Stomach (tissue), 9 donors: ENCODE measurements around the gene SLC26A3. TPM values are rescaled to one million over a fixed set of nuclear protein-coding genes. Genes with fewer than 3 reads are reported as not detected.

Source experiments
- DNase-seq, 2 donors: peaks; one replicate each; pipeline versions ENCODE4 v3.0.0 to v3.0.0-alpha.2; 2013 to 2019
- H3K27ac ChIP-seq, 5 donors: fragments of 200-600 bp in 4 of 5; sonication (generic) in 4 of 5; one replicate each; pipeline ENCODE4 v1.5.1; 2013 to 2019; ENCODE audit warnings: mild to moderate bottlenecking in 1 of 5, moderate library complexity in 1 of 5
- H3K27me3 ChIP-seq, 3 donors: fragments of 200-600 bp; sonication (generic); one replicate each; pipeline ENCODE4 v1.5.1; 2017 to 2019; ENCODE audit warnings: mixed run types in 1 of 3
- H3K36me3 ChIP-seq, 4 donors: fragments of 200-600 bp; sonication (generic); 1 replicate in 3 of 4; 2 replicates in 1 of 4; pipeline ENCODE4 v1.5.1; 2016 to 2019
- H3K4me1 ChIP-seq, 4 donors: fragments of 200-600 bp; sonication (generic); one replicate each; pipeline ENCODE4 v1.5.1; 2016 to 2019
- H3K4me3 ChIP-seq, 4 donors: fragments of 200-600 bp; sonication (generic) in 3 of 4; one replicate each; pipeline ENCODE4 v1.5.1; 2016 to 2019; ENCODE audit warnings: mild to moderate bottlenecking in 1 of 4
- H3K9me3 ChIP-seq, 4 donors: fragments of 200-600 bp; sonication (generic); one replicate each; pipeline ENCODE4 v1.5.1; 2016 to 2019
- EP300 ChIP-seq: sonication (generic); formaldehyde crosslinking; IDR thresholded peaks from one replicate; pipeline ENCODE4 v1.6.1; 2017; ENCODE audit warnings: antibody characterized with exemption
- POLR2A ChIP-seq, 4 donors: fragments of 450-650 bp; IDR thresholded peaks; one replicate each; pipeline ENCODE4 v1.6.1; 2016; ENCODE audit warnings: antibody characterized with exemption in 4 of 4, control low read depth in 2 of 4, mild to moderate bottlenecking in 1 of 4, moderate library complexity in 1 of 4
- POLR2AphosphoS5 ChIP-seq, 3 donors: sonication (generic); formaldehyde crosslinking; IDR thresholded peaks; one replicate each; pipeline ENCODE4 v1.6.1; 2016; ENCODE audit warnings: antibody characterized with exemption in 3 of 3
- WGBS, 5 donors: extraction: QIAGEN DNeasy Blood & Tissue Kit in 3 of 5; methylation state at CpG; one replicate each; pipeline versions ENCODE4 v1.1.5 to v1.1.7; 2013 to 2018; 5-methylcytosine and 5-hydroxymethylcytosine counted together
- intact Hi-C: fragments of 100-400 bp; cut with DNase I; formaldehyde crosslinking; loops from one replicate; pipeline ENCODE4 v1.15.1; 2023; ENCODE audit warnings: low total_unique reads
- polyA plus RNA-seq, 3 donors: library from polyadenylated mRNA; stranded (reverse); fragments of 200-250 nt; gene quantifications; one replicate each; pipeline ENCODE4 v1.2.3, GENCODE V29; 2013
- total RNA-seq, 5 donors: library from RNA; depleted of rRNA; stranded (reverse); fragments of >200 nt; gene quantifications; one replicate each; pipeline versions ENCODE4 v1.1.0 to v1.2.3, GENCODE V29; 2014 to 2016
- TF ChIP-seq, protein P1 (sequence below), 7 experiments: fragments of 450-650 bp in 4 of 7; fragments of 200-600 bp in 3 of 7; sonication (generic) in 3 of 7; IDR thresholded peaks; one replicate each; pipeline ENCODE4 v1.5.1; 2016 to 2019; ENCODE audit warnings: antibody characterized with exemption in 7 of 7, control low read depth in 2 of 7, mild to moderate bottlenecking in 1 of 7
- donor health status: healthy with polysubstance abuse.
- donor health status: Bipolar disorder and iron deficiency.
- donor health status: healthy.

The SLC26A3 gene
- total and polyA plus RNA-seq, 8 donors: 0.10 to 52.4 (median 2.1) TPM; not detected in 4

DNA sequence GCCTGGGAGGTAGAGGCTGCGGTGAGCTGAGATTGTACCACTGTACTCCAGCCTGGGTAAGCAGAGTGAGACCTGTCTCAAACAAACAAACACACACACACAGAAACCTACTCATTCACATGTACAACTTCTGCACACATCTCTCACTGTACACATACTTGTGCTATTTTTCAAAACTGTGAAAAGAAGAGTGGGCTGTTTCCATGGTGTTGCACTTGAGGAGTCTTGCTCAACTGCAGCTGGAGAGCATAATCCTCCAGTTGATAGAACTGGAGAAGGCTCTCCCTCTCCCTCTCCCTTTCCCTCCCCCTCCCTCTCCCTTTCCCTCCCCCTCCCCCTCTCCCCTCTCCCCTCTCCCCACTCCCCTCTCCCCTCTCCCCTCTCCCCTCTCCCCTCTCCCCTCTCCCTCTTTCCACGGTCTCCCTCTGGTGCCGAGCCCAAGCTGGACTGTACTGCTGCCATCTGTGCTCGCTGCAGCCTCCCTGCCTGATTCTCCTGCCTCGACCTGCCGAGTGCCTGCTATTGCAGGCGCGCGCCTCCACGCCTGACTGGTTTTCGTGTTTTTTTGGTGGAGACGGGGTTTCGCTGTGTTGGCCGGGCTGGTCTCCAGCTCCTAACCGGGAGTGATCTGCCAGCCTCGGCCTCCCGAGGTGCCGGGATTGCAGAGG is 44.3 kb upstream of the SLC26A3 start:
- WGBS, 5 donors: 84 to 100% (median 95%) methylated on average over 7 to 17 of the region's 18 CpGs
- H3K27me3 ChIP-seq: no peaks in the 10 kb centered on the region
- intact Hi-C loops: no loop called here
- no peak overlapping the region for H3K27ac ChIP-seq
- TF ChIP-seq EP300: no peak
- no peak for TF ChIP-seq POLR2AphosphoS5 (IDR thresholded peaks at IDR 0.05)
- TF ChIP-seq, protein P1, sequence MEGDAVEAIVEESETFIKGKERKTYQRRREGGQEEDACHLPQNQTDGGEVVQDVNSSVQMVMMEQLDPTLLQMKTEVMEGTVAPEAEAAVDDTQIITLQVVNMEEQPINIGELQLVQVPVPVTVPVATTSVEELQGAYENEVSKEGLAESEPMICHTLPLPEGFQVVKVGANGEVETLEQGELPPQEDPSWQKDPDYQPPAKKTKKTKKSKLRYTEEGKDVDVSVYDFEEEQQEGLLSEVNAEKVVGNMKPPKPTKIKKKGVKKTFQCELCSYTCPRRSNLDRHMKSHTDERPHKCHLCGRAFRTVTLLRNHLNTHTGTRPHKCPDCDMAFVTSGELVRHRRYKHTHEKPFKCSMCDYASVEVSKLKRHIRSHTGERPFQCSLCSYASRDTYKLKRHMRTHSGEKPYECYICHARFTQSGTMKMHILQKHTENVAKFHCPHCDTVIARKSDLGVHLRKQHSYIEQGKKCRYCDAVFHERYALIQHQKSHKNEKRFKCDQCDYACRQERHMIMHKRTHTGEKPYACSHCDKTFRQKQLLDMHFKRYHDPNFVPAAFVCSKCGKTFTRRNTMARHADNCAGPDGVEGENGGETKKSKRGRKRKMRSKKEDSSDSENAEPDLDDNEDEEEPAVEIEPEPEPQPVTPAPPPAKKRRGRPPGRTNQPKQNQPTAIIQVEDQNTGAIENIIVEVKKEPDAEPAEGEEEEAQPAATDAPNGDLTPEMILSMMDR (IDR thresholded peaks at IDR 0.05): no peak
- TF ChIP-seq POLR2A (IDR thresholded peaks at IDR 0.05): no peak
- no peak overlapping the region for H3K4me3 ChIP-seq
- DNase-seq: no peak
- no peaks in the 10 kb centered on the region for H3K9me3 ChIP-seq
- no peaks in the 10 kb centered on the region for H3K4me1 ChIP-seq
- H3K36me3 ChIP-seq: no peaks in the 10 kb centered on the region

DNA sequence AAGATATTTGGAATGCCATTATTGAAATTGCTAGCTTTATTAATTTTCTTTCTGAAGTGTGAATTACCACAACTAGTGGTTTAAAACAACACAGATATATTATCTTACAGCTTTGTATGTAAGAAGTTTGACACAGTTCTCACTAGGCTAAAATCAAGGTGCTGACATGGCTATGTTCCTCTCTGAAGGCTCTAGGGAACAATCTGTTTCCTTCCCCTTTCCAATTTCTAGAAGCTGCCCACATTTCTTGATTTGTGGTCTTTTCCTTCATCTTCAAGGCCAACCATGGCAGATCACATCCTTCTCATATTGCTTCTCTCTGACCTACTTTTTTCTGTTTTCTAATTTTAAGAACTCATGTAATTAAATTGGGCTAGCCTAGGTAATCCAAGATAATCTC is 43.3 kb upstream of the SLC26A3 start:
- Histone ChIP-seq H3K36me3 (no peaks in the 10 kb centered on the region), H3K27ac (no peak overlapping the region), H3K27me3 (no peaks in the 10 kb centered on the region), H3K9me3 (no peaks in the 10 kb centered on the region), H3K4me3 (no peak overlapping the region), H3K4me1 (no peaks in the 10 kb centered on the region)
- no peak for DNase-seq
- TF ChIP-seq, protein P1 (IDR thresholded peaks at IDR 0.05): no peak
- no peak for TF ChIP-seq POLR2A (IDR thresholded peaks at IDR 0.05)
- TF ChIP-seq EP300: no peak
- no peak for TF ChIP-seq POLR2AphosphoS5 (IDR thresholded peaks at IDR 0.05)
- intact Hi-C loops: no loop called here

DNA sequence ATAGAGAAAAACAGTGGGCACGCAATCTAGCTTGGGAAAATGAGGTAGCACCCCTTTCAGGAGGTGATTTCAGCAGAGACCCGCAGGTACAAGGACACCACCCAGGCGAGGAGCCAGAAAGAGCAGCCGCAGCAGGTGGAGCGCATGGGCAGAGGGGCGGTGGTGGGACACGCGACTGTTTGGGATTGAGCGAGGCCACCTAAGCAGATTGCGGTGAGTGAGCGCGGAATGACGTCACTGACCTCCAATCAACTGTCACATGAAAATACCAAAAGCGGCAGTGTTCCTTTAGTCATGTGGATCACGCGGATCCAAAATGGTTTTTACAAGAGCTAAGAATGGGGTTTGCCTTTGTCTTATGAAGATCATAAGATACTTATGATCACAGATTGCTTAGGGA is 40.2 kb upstream of the SLC26A3 start:
- intact Hi-C loops: no loop called here
- DNase-seq: no peak

GRCh38 chr7:107842213-107842612 is 39.2 kb upstream of the SLC26A3 start:
- no peaks in the 10 kb centered on the region for H3K36me3 ChIP-seq
- no peak for TF ChIP-seq EP300
- TF ChIP-seq, protein P1 (IDR thresholded peaks at IDR 0.05): no peak
- no peak for TF ChIP-seq POLR2AphosphoS5 (IDR thresholded peaks at IDR 0.05)
- no peak for TF ChIP-seq POLR2A (IDR thresholded peaks at IDR 0.05)
- no peak overlapping the region for H3K4me3 ChIP-seq
- peaks cover 0 to under 1% (median 0%) of the 10 kb centered on the region in 4 donors for H3K4me1 ChIP-seq
- no peaks in the 10 kb centered on the region for H3K9me3 ChIP-seq
- whole genome bisulfite sequencing, 5 donors: 76 to 92% (median 82%) methylated on average over 3 of the region's 3 CpGs
- no peak for DNase-seq
- H3K27ac ChIP-seq: no peak overlapping the region
- intact Hi-C loops: no loop called here
- no peaks in the 10 kb centered on the region for H3K27me3 ChIP-seq

More for the DNA sequence above, 40.2 kb upstream of the SLC26A3 start:
- H3K27ac ChIP-seq: no peak overlapping the region
- no peak overlapping the region for H3K4me3 ChIP-seq
- TF ChIP-seq POLR2AphosphoS5 (IDR thresholded peaks at IDR 0.05) (no peak), EP300 (no peak), POLR2A (IDR thresholded peaks at IDR 0.05) (no peak)
- TF ChIP-seq, protein P1 (IDR thresholded peaks at IDR 0.05): no peak
- no peaks in the 10 kb centered on the region for H3K4me1 ChIP-seq
- H3K27me3 ChIP-seq: no peaks in the 10 kb centered on the region
- no peaks in the 10 kb centered on the region for H3K36me3 ChIP-seq
- H3K9me3 ChIP-seq: no peaks in the 10 kb centered on the region
- 92 to 95% (median 93%) methylated on average over 16 of the region's 16 CpGs for WGBS, 5 donors
